Activated CD4-positive, alpha-beta memory T cell treated with anti-CD3 and anti-CD28 coated beads, Interleukin-2, amount 10 ng/mL, durations not matched to agents 7 days and 5 days (primary cell): ENCODE data around the gene GOLGB1. TPM values are rescaled to one million over a fixed set of nuclear protein-coding genes. Genes with fewer than 3 reads are reported as not detected.
A peak's percentile ranks its signal among the peaks of the same experiment; 100 is the strongest.

ENCODE experiments used
- CTCF ChIA-PET: fragments of 350-600 bp; sonication (Branson Sonifier 250); formaldehyde crosslinking; loops from one replicate; lab custom pipeline; 2021; ENCODE audit warnings: antibody characterized with exemption, inconsistent platforms; lab: Charles Lee
- POLR2A ChIA-PET: fragments of 350-600 bp; sonication (Branson Sonifier 250); formaldehyde crosslinking; loops from one replicate; lab custom pipeline; 2021; ENCODE audit warnings: antibody characterized with exemption; lab: Charles Lee
- DNase-seq: peaks from one replicate; pipeline ENCODE4 v3.0.0-alpha.2; 2020
- H3K27ac Mint-ChIP-seq: one replicate; pipeline ENCODE4 v1.8.0; 2021; ENCODE audit warnings: mild to moderate bottlenecking, mixed read lengths
- H3K27me3 Mint-ChIP-seq: one replicate; pipeline ENCODE4 v1.8.0; 2021; ENCODE audit warnings: mixed read lengths
- H3K36me3 Mint-ChIP-seq: one replicate; pipeline ENCODE4 v1.8.0; 2021; ENCODE audit warnings: low read depth, mixed read lengths
- H3K4me1 Mint-ChIP-seq: one replicate; pipeline ENCODE4 v1.8.0; 2021; ENCODE audit warnings: mixed read lengths
- H3K4me3 Mint-ChIP-seq: one replicate; pipeline ENCODE4 v1.8.0; 2021; ENCODE audit warnings: mild to moderate bottlenecking, mixed read lengths
- H3K9me3 Mint-ChIP-seq: one replicate; pipeline ENCODE4 v1.8.0; 2021; ENCODE audit warnings: mixed read lengths
- total RNA-seq, 2 experiments: library from RNA; stranded (reverse); gene quantifications; one replicate each; pipeline ENCODE4 v1.2.3, GENCODE V29; 2021

GOLGB1 gene
- total RNA-seq, 2 experiments from 2014 or later = 33.6 to 37.8 TPM

DNA sequence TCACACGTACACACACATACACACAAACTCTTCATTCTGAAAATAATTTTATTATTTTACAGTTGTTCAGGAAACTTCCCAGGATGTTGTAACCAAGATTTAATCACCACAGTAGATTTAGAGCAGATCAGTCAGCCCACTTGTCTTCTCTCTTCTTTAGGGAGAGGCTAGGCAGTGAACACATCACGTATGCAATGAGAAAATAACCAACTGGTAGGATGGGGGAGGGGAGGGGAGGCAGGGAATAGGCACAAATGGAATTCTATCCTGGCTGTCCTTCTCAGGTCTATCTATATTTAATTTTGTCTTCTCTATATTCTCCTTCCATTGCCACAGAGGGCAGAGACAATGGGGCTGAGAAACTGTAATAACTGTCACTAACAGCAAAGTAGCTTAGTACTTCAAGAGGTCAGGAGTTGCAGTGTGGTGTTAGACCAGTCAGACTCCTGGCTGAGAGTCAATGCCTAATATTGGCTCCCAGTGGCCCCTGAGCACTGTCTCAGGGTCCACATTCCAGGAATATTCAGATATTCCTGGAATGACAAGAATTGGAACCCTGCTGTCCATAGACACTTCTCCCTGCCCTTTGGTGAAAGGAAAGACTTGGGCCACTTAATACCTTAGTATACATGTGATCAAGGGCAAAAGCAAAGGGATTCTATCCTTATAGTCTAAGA lies 86.2 kb downstream of the GOLGB1 start:
- peaks cover 28% of the 10 kb centered on the region for H3K4me1 Mint-ChIP-seq
- POLR2A ChIA-PET = no interaction called here
- H3K9me3 Mint-ChIP-seq = no peaks in the 10 kb centered on the region
- CTCF ChIA-PET = no interaction called here
- H3K4me3 Mint-ChIP-seq = no peak overlapping the region
- no peaks in the 10 kb centered on the region for H3K27me3 Mint-ChIP-seq
- DNase-seq = no peak
- H3K27ac Mint-ChIP-seq = no peak overlapping the region
- peaks cover 78% of the 10 kb centered on the region for H3K36me3 Mint-ChIP-seq

DNA sequence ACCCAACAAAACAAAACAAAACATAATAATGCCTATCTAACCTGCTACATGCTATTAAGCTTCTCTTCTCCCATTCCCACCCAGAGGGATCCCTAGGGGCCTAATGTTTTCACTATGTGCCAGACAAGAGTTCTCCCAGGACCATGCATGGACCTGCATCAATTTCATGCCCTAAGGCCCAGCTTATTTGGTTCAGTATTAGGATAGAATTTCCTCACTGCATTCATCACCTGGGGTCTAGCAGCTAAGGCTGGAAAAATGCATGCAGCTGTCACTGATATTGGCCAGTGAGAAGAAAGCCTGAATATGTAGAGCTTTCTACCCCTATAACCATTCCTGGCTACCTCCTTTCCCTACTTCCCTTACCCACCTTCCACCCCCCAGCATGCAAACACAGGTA lies 86.8 kb downstream of the GOLGB1 start:
- Mint-ChIP-seq H3K27me3 (no peaks in the 10 kb centered on the region), H3K9me3 (no peaks in the 10 kb centered on the region), H3K4me3 (no peak overlapping the region), H3K4me1 (peaks cover 33% of the 10 kb centered on the region), H3K27ac (no peak overlapping the region), H3K36me3 (peaks cover 78% of the 10 kb centered on the region)
- CTCF ChIA-PET = no interaction called here
- POLR2A ChIA-PET = interaction anchor here (3.7 to 4.0 kb wide), 2 partner anchors 28 to 87 kb away, joined by 32 to 45 read pairs; partner anchors contain the start of gene GOLGB1
- no peak for DNase-seq

DNA sequence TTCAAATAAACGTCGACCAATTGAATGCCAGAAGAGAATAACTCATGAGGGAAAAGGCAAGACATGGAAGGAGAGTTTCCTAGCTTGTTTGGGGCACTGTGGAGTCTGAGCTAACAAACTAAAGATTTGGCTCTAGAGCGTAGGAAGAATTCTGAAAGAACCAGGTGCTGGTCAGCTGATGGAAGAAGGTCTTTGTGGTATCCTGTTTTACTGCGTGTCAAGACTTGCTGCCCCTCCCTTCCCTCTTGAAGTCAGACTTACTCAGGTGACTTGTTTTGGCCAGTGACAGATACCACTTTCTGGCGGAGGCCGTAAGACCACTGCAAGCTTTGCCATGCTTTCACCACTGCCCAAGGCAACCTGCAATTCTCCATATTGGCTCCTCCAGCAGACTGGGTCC lies 88.2 kb downstream of the GOLGB1 start:
- Mint-ChIP-seq H3K4me1 (peaks cover 47% of the 10 kb centered on the region), H3K36me3 (peaks cover 81% of the 10 kb centered on the region), H3K27ac (peak overlapping the region; percentile 96), H3K9me3 (no peaks in the 10 kb centered on the region), H3K4me3 (peak overlapping the region; percentile 88), H3K27me3 (no peaks in the 10 kb centered on the region)
- POLR2A ChIA-PET = interaction anchor here (0.7 to 4.0 kb wide), 23 partner anchors 9 to 1132 kb away, joined by 3 to 45 read pairs (median 4); partner anchors contain the start of genes DTX3L, EAF2, GOLGB1 and HSPBAP1
- DNase-seq = no peak
- CTCF ChIA-PET = interaction anchor here (0.9 to 1.8 kb wide), 5 partner anchors 9 to 439 kb away, joined by 3 to 7 read pairs (median 3); partner anchors contain the start of gene POLQ

DNA sequence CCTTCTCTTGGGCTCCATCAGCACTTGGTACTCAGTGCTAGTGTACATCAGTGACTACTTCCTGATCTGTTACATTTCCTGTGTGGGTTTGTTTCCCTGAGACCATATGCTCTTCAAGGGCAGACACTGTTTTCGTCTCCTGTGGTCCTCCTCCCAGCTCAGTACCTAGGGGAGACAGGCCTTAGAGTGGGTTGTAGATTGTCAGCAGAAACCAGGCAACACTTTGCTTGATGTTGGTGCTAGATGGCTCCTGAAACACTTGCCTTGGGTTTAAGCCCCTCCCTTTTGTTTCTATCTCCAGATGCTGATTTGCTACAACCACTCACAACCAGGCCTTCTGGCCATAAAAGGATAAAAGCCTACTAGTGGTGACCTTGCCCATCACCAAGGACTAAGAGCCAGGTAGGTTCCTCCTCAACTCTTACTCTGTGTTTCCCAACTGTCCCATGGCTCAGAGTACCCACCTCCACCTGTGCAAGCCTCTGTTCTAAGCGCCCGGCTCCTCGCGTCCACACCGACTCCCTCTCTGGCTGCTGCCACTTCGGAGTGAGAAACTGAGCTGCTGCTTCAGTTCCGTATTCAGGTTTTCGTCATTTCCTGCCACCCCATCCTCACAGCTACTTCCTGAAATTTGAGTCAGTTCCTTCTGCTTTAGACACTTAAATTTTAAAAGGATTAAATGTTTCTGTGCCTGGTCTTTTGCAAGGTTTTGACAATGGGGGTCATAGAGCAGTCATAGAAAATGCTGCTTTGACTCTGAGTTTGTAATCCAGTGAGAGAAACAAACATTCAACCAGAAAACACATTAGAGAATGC lies 89.0 kb downstream of the GOLGB1 start, which contains the start of gene HCLS1:
Gene HCLS1 (minus strand): TSS at position 548 of the 816 bp plus-strand sequence. CDS start 2,556 bp downstream, outside the sequence.
- DNase-seq = peak; percentile 80
- H3K36me3 Mint-ChIP-seq = peaks cover 79% of the 10 kb centered on the region
- H3K27ac Mint-ChIP-seq = peak within 1 kb of the TSS; percentile 96
- H3K4me1 Mint-ChIP-seq = peaks cover 53% of the 10 kb centered on the region
- no peaks in the 10 kb centered on the region for H3K27me3 Mint-ChIP-seq
- ChIA-PET POLR2A (interaction anchor here (0.6 to 4.0 kb wide), 30 partner anchors 8 to 1133 kb away, joined by 3 to 45 read pairs (median 4); partner anchors contain the start of genes DTX3L, EAF2, GOLGB1 and HSPBAP1), CTCF (interaction anchor here (0.7 to 1.8 kb wide), 7 partner anchors 10 to 440 kb away, joined by 3 to 7 read pairs (median 3); partner anchors contain the start of gene POLQ)
- H3K9me3 Mint-ChIP-seq = no peaks in the 10 kb centered on the region
- peak within 1 kb of the TSS; percentile 88 for H3K4me3 Mint-ChIP-seq

DNA sequence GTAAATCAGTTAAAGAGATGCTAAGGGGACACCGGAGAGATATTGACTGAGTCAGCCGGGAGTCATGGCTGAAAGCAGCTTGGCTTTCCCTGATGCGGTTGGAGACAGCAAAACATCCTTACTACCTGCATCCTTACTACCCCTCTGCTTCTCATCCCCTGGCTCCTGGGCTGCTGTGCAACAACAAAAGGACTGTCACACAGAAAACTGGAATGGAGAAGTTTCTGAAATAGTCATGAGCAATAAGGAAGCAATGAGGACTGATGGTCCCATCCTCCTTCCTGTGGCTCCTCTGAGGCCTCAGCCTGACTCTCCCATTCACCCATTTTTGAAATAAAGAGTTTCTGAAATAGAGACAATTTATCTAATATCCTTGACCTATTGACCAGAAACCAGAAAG lies 90.0 kb downstream of the GOLGB1 start:
- CTCF ChIA-PET = interaction anchor here (0.6 to 1.8 kb wide), 2 partner anchors 113 to 442 kb away, joined by 3 to 7 read pairs; partner anchors contain the start of gene POLQ
- peaks cover 61% of the 10 kb centered on the region for H3K4me1 Mint-ChIP-seq
- H3K36me3 Mint-ChIP-seq = peaks cover 75% of the 10 kb centered on the region
- H3K27me3 Mint-ChIP-seq = no peaks in the 10 kb centered on the region
- DNase-seq = no peak
- POLR2A ChIA-PET = interaction anchor here (0.9 to 4.0 kb wide), 14 partner anchors 10 to 1020 kb away, joined by 3 to 45 read pairs (median 8); partner anchors contain the start of genes EAF2, GOLGB1, IQCB1 and POLQ
- peak overlapping the region; percentile 96 for H3K27ac Mint-ChIP-seq
- H3K4me3 Mint-ChIP-seq = peak overlapping the region; percentile 88
- no peaks in the 10 kb centered on the region for H3K9me3 Mint-ChIP-seq

DNA sequence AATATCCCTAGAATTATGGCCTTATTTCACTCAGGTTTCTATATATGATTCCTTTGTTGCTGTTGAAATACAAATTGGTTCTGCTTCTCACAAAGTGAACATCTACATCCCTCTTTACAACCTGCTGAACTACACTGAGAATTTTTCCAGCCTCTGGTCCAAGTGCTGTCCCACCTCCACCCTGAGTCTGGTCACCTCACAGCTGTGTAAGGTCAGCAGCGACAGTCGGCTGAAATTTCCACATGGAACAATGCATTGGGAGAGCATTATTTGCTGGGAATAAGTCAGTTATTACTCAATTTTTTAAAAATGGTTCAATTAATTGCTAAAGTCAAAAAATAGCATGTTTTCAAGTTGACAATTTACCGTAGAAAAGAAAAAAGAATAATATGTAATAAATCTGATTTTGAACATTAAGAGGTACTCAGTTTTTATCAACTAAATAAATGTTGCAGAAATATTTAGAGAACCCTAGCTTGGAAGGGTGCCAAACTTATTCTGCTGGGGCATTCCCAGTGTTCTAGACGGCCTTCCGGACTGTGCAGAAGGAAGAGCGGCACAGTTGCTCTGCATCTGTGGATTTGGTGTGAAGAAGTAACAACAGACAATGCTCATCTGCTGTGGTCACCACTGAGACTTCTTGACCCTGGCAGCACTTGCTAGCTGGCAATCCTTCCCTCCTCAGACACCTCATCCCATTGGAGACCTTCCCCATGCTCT lies 90.7 kb downstream of the GOLGB1 start:
- no peak for DNase-seq
- peaks cover 68% of the 10 kb centered on the region for H3K4me1 Mint-ChIP-seq
- H3K9me3 Mint-ChIP-seq = no peaks in the 10 kb centered on the region
- H3K4me3 Mint-ChIP-seq = peak overlapping the region; percentile 88
- CTCF ChIA-PET = no interaction called here
- H3K36me3 Mint-ChIP-seq = peaks cover 78% of the 10 kb centered on the region
- H3K27ac Mint-ChIP-seq = peak overlapping the region; percentile 96
- no peaks in the 10 kb centered on the region for H3K27me3 Mint-ChIP-seq
- POLR2A ChIA-PET = interaction anchor here (1.0 to 4.0 kb wide), 4 partner anchors 32 to 176 kb away, joined by 3 to 45 read pairs (median 24); partner anchors contain the start of genes EAF2, GOLGB1 and IQCB1

DNA sequence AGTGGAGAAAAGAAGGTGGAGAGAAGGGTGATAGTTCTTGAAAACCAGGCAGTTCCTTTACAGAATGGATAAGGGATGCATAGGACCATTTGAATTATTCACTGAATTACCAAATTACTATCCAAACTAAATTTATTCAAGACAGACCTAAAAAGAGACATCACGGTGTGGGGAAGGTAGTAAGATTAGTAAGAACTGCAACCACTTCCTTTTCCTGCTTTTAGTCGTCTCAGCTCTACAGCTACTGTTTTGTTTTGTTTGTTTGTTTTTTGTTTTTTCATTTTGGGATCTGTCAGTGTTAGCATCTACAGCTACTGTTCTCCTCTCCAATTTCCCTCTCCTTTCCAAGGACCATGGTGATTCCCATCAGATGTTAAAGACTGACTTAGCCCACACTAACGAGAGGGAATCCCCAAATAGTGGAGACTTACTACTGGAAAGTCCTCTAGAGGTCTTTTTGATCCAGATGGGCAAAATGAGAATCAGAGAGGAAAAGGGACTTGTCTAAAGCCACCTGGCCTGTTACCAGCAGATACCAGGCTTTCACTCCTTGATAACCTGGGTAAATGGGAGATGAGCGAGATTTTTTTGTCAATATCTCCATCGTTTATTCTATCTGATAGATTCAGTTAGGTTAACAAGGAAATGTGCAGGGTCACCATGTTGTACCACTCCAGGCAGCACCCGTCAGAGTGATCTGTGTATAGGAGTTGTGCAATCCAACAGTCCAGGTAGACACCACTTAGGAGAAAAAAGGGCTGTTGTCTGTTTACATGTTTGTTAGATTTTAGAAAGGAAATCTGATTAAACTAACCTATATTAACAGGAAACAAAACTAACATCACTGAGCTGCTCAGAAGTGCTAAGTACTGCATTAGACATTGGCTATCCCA lies 94.8 kb downstream of the GOLGB1 start:
- peak overlapping the region; percentile 91 for H3K27ac Mint-ChIP-seq
- H3K9me3 Mint-ChIP-seq = no peaks in the 10 kb centered on the region
- ChIA-PET POLR2A (interaction anchor here (0.6 to 1.3 kb wide), 7 partner anchors 11 to 912 kb away, joined by 3 to 4 read pairs (median 3); partner anchors contain the start of genes GOLGB1, GTF2E1 and RABL3), CTCF (no interaction called here)
- peaks cover 85% of the 10 kb centered on the region for H3K4me1 Mint-ChIP-seq
- H3K27me3 Mint-ChIP-seq = no peaks in the 10 kb centered on the region
- H3K4me3 Mint-ChIP-seq = peak overlapping the region; percentile 58
- DNase-seq = no peak
- H3K36me3 Mint-ChIP-seq = peaks cover 83% of the 10 kb centered on the region

DNA sequence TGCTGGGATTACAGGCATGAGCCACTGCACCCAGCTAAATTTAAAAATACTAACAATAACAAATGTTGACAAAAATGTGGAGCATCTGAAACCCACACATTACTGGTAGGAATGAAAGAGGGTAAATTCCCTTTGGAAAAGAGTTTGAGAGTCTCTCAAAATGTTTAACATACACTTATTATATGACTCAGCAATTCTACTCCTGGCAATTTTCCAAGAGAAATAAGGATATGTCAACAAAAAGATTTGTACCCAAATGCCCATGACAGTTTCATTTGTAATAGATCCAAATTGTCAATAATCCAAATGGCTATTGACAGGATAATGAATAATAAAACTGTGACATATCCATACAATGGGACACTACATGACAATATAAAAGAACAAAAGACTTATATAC lies 97.9 kb downstream of the GOLGB1 start:
- no peaks in the 10 kb centered on the region for H3K9me3 Mint-ChIP-seq
- H3K4me3 Mint-ChIP-seq = no peak overlapping the region
- ChIA-PET CTCF (no interaction called here), POLR2A (interaction anchor here (4.0 kb wide), 1 partner anchor 9 kb away, joined by 18 read pairs; the partner anchor contains the start of gene HCLS1)
- no peak for DNase-seq
- H3K27me3 Mint-ChIP-seq = no peaks in the 10 kb centered on the region
- peaks cover 64% of the 10 kb centered on the region for H3K4me1 Mint-ChIP-seq
- no peak overlapping the region for H3K27ac Mint-ChIP-seq
- H3K36me3 Mint-ChIP-seq = peaks cover 75% of the 10 kb centered on the region

DNA sequence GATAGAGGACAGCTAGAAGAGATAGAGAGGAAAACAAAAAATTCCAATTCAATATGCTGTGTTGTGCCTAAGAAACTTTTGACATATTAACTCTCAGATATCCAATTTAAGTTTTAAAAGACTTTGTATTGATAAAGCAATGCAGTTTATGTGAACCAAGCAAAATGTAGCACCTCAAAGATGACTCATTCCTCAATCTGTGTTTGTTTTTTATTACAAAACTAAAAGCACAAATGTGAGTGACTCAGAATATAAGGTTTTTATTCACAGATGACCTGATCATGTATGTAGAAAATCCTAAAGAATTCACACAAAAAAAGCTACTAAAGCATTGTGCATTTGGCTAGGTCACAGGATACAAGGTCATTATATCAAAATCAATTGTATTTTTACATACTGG lies 99.9 kb downstream of the GOLGB1 start:
- Mint-ChIP-seq H3K27me3 (no peaks in the 10 kb centered on the region), H3K4me1 (peaks cover 48% of the 10 kb centered on the region), H3K4me3 (no peak overlapping the region), H3K36me3 (peaks cover 72% of the 10 kb centered on the region), H3K27ac (peak overlapping the region; percentile 31), H3K9me3 (no peaks in the 10 kb centered on the region)
- no peak for DNase-seq
- ChIA-PET CTCF (no interaction called here), POLR2A (interaction anchor here (4.0 kb wide), 1 partner anchor 11 kb away, joined by 18 read pairs; the partner anchor contains the start of gene HCLS1)

DNA sequence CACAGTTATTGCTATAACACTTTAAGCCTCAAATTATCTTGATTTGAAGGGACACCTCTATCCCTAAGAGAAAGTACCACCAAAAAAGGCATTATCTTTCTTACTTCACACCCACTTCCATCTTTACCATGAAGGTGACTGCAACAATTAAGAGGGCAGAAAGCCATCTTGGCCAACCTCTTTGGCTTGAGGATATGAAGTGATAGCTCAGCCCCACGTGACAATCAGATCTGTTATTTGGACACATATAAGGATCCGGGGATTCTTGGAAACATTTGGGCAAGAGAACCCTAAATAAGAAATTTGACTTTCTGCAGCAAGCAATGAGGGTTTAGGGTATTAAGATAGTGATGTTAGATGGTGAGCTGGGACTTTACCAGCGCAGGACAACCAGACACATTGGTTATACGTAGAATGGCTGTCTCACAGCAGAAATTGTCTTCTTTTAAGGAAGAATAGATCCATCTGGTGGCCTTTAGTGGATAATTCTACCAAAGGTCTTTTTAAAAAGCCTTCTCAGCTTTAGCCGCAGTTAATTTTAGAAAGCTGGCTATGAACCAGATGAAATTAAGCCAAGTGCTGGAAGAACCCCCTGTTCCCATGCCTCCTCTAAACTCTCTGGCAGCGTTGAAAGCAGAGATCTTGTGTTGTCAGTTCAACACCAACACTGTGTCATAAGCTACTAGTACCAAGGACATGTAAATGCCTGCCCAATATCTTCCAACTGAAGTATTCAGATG lies 101.2 kb downstream of the GOLGB1 start:
- Mint-ChIP-seq H3K9me3 (no peaks in the 10 kb centered on the region), H3K27me3 (no peaks in the 10 kb centered on the region), H3K36me3 (peaks cover 74% of the 10 kb centered on the region), H3K4me1 (peaks cover 35% of the 10 kb centered on the region), H3K27ac (no peak overlapping the region), H3K4me3 (no peak overlapping the region)
- no peak for DNase-seq
- CTCF ChIA-PET = no interaction called here
- POLR2A ChIA-PET = interaction anchor here (1.0 to 4.0 kb wide), 2 partner anchors 12 to 103 kb away, joined by 3 to 18 read pairs; partner anchors contain the start of genes HCLS1 and POLQ

DNA sequence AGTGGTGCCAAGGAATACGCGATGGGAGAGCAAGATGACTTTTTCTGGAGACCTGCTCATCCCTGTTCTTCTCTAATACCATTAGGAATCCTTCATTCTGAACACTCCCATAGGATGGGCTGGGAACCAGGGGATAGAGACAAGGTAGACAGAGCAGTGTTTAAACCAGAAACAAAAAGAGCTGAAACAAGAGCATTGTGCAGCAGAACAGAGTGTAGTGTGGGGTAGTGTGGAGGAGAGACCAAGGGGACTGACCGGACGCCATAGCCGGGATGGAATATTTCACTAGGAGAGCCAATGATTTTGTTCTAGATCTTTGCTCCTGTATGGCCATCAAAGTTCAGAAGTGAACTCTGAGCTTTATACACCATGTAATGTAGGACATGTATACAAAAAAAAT lies 104.5 kb downstream of the GOLGB1 start:
- no peak for DNase-seq
- Mint-ChIP-seq H3K27me3 (no peaks in the 10 kb centered on the region), H3K36me3 (peaks cover 74% of the 10 kb centered on the region), H3K4me3 (no peak overlapping the region), H3K27ac (no peak overlapping the region), H3K4me1 (peaks cover 15% of the 10 kb centered on the region), H3K9me3 (no peaks in the 10 kb centered on the region)
- CTCF ChIA-PET = no interaction called here
- POLR2A ChIA-PET = no interaction called here
